Measurements from ENCODE around the gene TF.

DNA sequence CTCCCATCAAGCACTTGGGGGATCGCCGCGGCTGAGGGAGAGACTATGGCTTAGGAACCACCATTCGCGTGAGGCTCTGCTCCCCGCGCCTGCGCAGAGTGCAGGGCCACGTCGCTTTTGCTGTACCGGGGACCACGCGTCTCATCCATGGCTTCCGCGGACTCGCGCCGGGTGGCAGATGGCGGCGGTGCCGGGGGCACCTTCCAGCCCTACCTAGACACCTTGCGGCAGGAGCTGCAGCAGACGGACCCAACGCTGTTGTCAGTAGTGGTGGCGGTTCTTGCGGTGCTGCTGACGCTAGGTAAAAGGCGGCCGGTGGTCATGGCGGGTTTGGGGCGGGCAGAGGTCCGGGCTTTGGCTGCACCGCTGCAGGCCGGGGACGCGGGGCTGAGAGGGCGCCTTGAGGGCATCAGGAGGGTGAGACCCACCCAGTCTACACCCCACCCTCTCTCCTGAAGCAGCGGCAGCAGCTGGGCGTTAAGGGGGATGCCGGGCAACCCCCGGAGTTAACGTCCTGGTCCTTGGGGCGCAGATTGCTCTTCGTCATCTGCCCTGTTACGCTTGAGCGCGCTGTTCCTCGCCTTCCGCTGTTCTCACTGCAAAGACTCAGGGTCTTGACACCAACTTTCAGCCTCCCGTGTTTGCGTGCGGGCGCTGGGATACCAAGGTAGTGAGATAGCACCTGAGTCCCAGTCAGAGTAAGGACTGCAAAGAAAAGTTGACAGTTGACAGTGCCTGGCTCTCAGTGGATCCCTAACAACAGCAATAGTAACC is 59.7 kb downstream of the TF start, which contains the start of gene SRPRB:
- TF ChIP-seq, protein P1, sequence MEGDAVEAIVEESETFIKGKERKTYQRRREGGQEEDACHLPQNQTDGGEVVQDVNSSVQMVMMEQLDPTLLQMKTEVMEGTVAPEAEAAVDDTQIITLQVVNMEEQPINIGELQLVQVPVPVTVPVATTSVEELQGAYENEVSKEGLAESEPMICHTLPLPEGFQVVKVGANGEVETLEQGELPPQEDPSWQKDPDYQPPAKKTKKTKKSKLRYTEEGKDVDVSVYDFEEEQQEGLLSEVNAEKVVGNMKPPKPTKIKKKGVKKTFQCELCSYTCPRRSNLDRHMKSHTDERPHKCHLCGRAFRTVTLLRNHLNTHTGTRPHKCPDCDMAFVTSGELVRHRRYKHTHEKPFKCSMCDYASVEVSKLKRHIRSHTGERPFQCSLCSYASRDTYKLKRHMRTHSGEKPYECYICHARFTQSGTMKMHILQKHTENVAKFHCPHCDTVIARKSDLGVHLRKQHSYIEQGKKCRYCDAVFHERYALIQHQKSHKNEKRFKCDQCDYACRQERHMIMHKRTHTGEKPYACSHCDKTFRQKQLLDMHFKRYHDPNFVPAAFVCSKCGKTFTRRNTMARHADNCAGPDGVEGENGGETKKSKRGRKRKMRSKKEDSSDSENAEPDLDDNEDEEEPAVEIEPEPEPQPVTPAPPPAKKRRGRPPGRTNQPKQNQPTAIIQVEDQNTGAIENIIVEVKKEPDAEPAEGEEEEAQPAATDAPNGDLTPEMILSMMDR (IDR thresholded peaks at IDR 0.05; ENCODE audit: insufficient read depth, low read length, poor library complexity, severe bottlenecking), result no peak
- TF ChIP-seq EZH2phosphoT487 (conservative IDR thresholded peaks at IDR 0.05; ENCODE audit: low read length), result no peak
